Islet precursor cell (in vitro differentiated cells): ENCODE measurements around the gene MAMLD1.

Experiments
- DNase-seq: peaks from one replicate; pipeline ENCODE4 v3.0.0-alpha.2; 2018

Gene MAMLD1

DNA sequence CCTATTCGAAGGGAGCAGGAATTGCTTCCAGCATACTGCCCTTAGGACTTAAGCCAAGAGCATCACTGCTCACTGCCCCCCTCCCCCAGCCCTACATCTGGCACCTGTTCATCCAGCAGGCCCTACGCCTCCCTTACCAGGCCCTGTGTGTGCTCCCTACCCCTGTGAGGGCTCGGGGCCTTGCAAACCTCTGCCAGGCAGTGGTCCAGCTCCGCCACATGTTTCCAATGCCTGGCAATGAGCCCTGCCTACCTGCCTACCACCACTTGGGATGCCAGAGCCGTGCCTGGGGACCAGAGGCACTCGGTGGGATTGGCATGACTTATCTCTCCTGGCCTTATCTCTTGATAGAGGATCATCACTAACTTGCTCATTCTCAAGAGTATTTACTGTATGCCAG, 177.8 kb downstream of the MAMLD1 start:
- no peak for DNase-seq

DNA sequence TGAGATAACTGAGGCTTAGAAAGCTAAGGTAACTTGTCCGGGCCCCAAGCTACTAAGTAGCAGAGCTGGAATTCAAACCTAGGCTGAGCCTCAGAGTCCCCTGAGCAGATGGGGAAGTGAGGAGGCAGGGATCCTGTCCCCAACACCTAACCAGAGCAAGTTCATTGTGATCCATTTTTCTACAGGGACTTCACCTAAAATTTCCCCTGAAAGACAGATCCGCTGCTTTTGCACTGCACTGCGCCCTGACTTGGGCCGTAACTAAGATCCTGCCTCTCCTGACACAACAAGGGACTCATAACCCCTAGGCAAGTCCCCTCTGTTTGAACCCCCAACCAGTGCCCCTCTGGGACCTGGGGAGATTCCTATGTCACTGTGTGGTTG, 179.7 kb downstream of the MAMLD1 start:
- DNase-seq = no peak

GRCh38 chrX:150543230-150544155, 180.4 kb downstream of the MAMLD1 start:
- no peak for DNase-seq

- DNase-seq = no peak
These were observed 181.2 kb downstream of the MAMLD1 start for GRCh38 chrX:150544222-150544787.

DNA sequence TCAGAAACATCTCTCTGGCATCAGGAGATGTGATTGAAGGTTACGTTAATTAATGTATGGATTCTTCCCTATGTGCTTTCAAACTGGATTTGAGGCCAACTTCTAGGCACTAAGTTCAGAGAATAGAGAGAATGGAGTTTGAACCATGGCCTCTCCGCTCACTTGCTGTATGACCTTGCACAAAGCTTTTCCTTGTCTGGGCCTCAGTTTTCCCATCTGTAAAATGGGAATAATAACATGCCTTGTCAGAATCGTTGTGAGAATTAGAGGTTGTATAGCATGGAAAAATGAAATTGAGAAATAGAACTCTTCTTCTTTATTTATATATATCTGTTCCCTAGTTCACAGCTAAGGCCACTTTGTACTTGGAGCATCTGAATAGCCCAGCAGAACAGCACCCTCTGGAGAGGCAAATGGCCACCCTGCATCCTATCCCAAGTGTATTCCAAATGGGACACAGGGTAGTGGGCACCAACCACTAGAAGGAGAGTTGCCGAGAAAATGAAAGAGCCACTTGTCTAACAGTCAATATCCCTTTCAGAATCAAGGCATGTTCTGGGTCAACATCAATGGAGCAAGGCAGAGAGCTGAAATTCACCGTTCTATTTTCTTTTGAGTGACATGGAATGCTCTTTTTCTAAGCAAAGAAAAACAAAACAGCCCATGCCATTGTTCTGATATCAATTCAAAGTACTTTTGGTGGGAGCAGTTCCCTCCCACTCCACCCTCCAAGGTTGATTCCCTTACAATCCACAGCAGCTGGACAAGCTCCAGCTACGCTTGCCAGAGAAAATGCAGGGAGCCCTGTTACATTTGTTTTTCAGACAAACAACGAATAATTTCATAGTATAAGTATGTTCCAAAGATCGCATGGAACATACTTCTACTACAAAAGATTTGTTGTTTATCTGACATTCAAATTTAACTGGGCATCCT, 182.0 kb downstream of the MAMLD1 start:
- no peak for DNase-seq

DNA sequence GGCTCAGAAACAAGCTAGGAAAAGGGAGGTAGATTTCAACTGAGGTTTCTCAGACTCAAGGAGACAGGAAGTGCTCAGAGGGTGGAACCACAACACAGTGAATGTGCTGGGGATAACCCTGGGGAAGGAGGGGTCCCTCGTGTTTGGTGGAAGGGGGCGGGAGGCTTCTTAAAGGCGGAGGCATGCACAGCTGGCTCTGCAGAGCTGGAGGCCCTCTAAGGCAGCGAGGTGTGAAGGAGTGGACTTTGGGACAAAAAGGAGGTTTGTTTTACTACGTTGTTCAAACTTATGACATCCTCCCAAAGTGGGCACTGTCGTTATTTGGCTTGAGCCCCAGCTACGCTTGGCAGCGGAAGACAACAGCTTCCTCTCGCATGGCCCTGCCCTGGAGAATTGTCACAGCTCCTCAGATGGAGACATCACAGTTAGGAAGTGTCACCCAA, 183.6 kb downstream of the MAMLD1 start:
- no peak for DNase-seq

- DNase-seq = peak; percentile 71
These were observed 184.4 kb downstream of the MAMLD1 start for GRCh38 chrX:150547375-150548115.

- no peak for DNase-seq
These were observed 185.1 kb downstream of the MAMLD1 start for GRCh38 chrX:150548251-150548650.

GRCh38 chrX:150548684-150549083, 185.6 kb downstream of the MAMLD1 start:
- no peak for DNase-seq

DNA sequence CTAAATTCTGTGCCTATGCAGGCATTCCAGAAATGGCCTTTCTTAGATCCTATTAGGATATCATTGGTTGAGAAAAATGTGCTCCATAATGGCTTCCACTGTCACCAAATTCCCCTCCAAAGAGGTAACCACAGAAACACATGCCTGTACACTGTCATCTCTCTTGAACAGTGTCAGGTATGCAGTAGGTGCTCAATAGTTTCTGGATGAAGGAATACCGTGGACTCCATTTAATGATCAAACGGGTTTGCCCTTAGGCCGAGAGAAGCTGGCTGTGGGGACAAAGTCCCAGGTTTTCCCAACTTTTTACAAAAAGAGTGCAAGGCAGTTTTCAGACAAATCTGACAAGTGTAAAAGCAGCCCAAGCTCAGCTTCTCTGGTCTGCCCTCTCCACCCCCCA, 188.8 kb downstream of the MAMLD1 start:
- no peak for DNase-seq

GRCh38 chrX:150558424-150558823, 195.3 kb downstream of the MAMLD1 start:
- DNase-seq = no peak
